HEK293 (cell line): ENCODE data around the gene ERCC2.

Experiments used
- CTCF ChIA-PET: fragments of 350-600 bp; formaldehyde crosslinking; extraction: SDS; loops from one replicate; lab custom pipeline; 2021; ENCODE audit warnings: antibody characterized with exemption; lab: Yijun Ruan, JAX
- POLR2A ChIA-PET: fragments of 300-600 bp; formaldehyde crosslinking; extraction: SDS; loops from one replicate; lab custom pipeline; 2020; ENCODE audit warnings: antibody characterized with exemption, inconsistent platforms; lab: Yijun Ruan, JAX
- H3K27ac ChIP-seq: fragments of 200-500 bp; sonication (Bioruptor generic); 2 replicates; pipeline ENCODE4 v1.5.1; 2014; ENCODE audit warnings: low read depth, low read length, control low read depth, inconsistent platforms; ENCODE audit errors: extremely low read depth
- H3K36me3 ChIP-seq, 2 experiments: fragments of 200-500 bp in 1 of 2; sonication (Bioruptor generic) in 1 of 2; 1 replicate in 1 of 2; 2 replicates in 1 of 2; pipeline ENCODE4 v1.5.1; 2014 to 2017; ENCODE audit warnings: inconsistent platforms in 2 of 2, low read length in 2 of 2; ENCODE audit not compliant: control insufficient read depth in 2 of 2, insufficient read depth in 1 of 2
- H3K4me1 ChIP-seq: fragments of 200-500 bp; sonication (Bioruptor generic); 2 replicates; pipeline ENCODE4 v1.5.1; 2014; ENCODE audit warnings: mild to moderate bottlenecking, low read length, inconsistent platforms; ENCODE audit not compliant: control insufficient read depth, insufficient read depth
- H3K4me3 ChIP-seq: 2 replicates; pipeline ENCODE4 v1.5.1; 2011; ENCODE audit warnings: low read depth, mild to moderate bottlenecking, control low read depth, low read length, moderate library complexity
- H3K9me3 ChIP-seq: fragments of 200-500 bp; sonication (Bioruptor generic); 2 replicates; pipeline ENCODE4 v1.5.1; 2014; ENCODE audit warnings: low read depth, low read length, inconsistent platforms; ENCODE audit not compliant: control insufficient read depth, insufficient read depth
- GLIS1 ChIP-seq: fragments of 450-650 bp; formaldehyde crosslinking; IDR thresholded peaks from 2 replicates; pipeline ENCODE4 v1.5.1; 2016; ENCODE audit warnings: missing biosample characterization, missing genetic modification characterization
- GLIS2 ChIP-seq: fragments of 450-650 bp; formaldehyde crosslinking; IDR thresholded peaks from 2 replicates; pipeline ENCODE4 v1.5.1; 2016; ENCODE audit warnings: missing biosample characterization, missing genetic modification characterization
- ZFHX2 ChIP-seq: fragments of 450-650 bp; formaldehyde crosslinking; conservative IDR thresholded peaks from 2 replicates; pipeline ENCODE4 v1.5.1; 2016; ENCODE audit warnings: missing biosample characterization, missing genetic modification characterization
- ZFP37 ChIP-seq: fragments of 450-650 bp; formaldehyde crosslinking; IDR thresholded peaks from 2 replicates; pipeline ENCODE4 v1.5.1; 2016; ENCODE audit warnings: missing biosample characterization, missing genetic modification characterization
- ZNF140 ChIP-seq: fragments of 450-650 bp; formaldehyde crosslinking; IDR thresholded peaks from 2 replicates; pipeline ENCODE4 v1.5.1; 2016; ENCODE audit warnings: missing biosample characterization, missing genetic modification characterization
- ZNF274 ChIP-seq, 2 experiments: fragments of 200-500 bp in 1 of 2; fragments of 450-650 bp in 1 of 2; sonication (Bioruptor generic) in 1 of 2; formaldehyde crosslinking in 1 of 2; IDR thresholded peaks; 2 replicates each; pipeline versions ENCODE4 v1.5.1 to v1.6.1; 2014 to 2016; ENCODE audit warnings: borderline replicate concordance in 1 of 2, inconsistent platforms in 1 of 2, low read length in 1 of 2, missing biosample characterization in 1 of 2, missing genetic modification characterization in 1 of 2
- ZNF391 ChIP-seq: fragments of 450-650 bp; formaldehyde crosslinking; IDR thresholded peaks from 2 replicates; pipeline ENCODE4 v1.5.1; 2016; ENCODE audit warnings: low read depth, missing biosample characterization, missing genetic modification characterization, borderline replicate concordance
- ZNF548 ChIP-seq: fragments of 450-650 bp; formaldehyde crosslinking; IDR thresholded peaks from 2 replicates; pipeline ENCODE4 v1.5.1; 2016; ENCODE audit warnings: missing biosample characterization, missing genetic modification characterization
- ZNF585B ChIP-seq: fragments of 450-650 bp; formaldehyde crosslinking; IDR thresholded peaks from 2 replicates; pipeline ENCODE4 v1.5.1; 2016; ENCODE audit warnings: missing biosample characterization, missing genetic modification characterization
- ZNF600 ChIP-seq: fragments of 450-650 bp; formaldehyde crosslinking; IDR thresholded peaks from 2 replicates; pipeline ENCODE4 v1.5.1; 2016; ENCODE audit warnings: missing biosample characterization, missing genetic modification characterization
- ZNF610 ChIP-seq: fragments of 450-650 bp; formaldehyde crosslinking; IDR thresholded peaks from 2 replicates; pipeline ENCODE4 v1.5.1; 2016; ENCODE audit warnings: missing biosample characterization, missing genetic modification characterization, borderline replicate concordance
- ZNF623 ChIP-seq: fragments of 450-650 bp; formaldehyde crosslinking; IDR thresholded peaks from 2 replicates; pipeline ENCODE4 v1.5.1; 2016; ENCODE audit warnings: missing biosample characterization, missing genetic modification characterization
- ZNF670 ChIP-seq: fragments of 450-650 bp; formaldehyde crosslinking; IDR thresholded peaks from 2 replicates; pipeline ENCODE4 v1.5.1; 2016; ENCODE audit warnings: missing biosample characterization, missing genetic modification characterization, low read depth
- ZNF707 ChIP-seq: fragments of 450-650 bp; formaldehyde crosslinking; IDR thresholded peaks from 2 replicates; pipeline ENCODE4 v1.5.1; 2016; ENCODE audit warnings: missing biosample characterization, missing genetic modification characterization
- ZNF837 ChIP-seq: fragments of 450-650 bp; formaldehyde crosslinking; IDR thresholded peaks from 2 replicates; pipeline ENCODE4 v1.5.1; 2016; ENCODE audit warnings: missing biosample characterization, missing genetic modification characterization
- TF ChIP-seq, protein P1 (sequence below): fragments of 450-650 bp; formaldehyde crosslinking; IDR thresholded peaks from 2 replicates; pipeline ENCODE4 v1.5.1; 2016; ENCODE audit warnings: missing biosample characterization, missing genetic modification characterization, borderline replicate concordance
- TF ChIP-seq, protein P2 (sequence below): fragments of 450-650 bp; formaldehyde crosslinking; IDR thresholded peaks from 2 replicates; pipeline ENCODE4 v1.5.1; 2016; ENCODE audit warnings: missing biosample characterization, missing genetic modification characterization
- TF ChIP-seq, protein P3 (sequence below): fragments of 450-650 bp; formaldehyde crosslinking; IDR thresholded peaks from 2 replicates; pipeline ENCODE4 v1.5.1; 2016; ENCODE audit warnings: missing biosample characterization, missing genetic modification characterization

Gene ERCC2

DNA sequence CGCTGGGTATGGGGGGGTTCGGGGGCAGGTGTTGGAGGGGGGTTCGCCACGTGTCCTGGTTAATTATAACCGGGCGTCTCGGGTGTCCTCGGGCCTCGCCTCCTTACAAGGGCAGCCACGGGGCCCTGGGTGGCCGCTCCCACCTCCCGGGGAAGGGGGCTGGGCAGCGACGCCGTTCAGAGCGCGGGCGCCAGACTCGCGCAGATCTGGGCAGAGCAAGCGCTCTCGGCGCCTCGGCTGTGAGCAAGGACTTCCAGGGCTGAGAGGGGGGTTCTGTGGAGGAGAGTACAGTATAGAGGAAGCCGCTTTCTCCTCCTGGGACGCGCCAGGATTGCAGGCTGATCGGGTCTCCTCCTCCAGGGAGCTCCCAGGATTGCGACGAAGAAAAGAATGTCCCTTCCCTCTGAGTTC, 46.7 kb downstream of the ERCC2 start (continued):
- no peak for TF ChIP-seq ZNF610 (tag by site-specific recombination)
- TF ChIP-seq ZFHX2 (tag by site-specific recombination) = no peak
- no peak for TF ChIP-seq ZNF670 (tag by site-specific recombination)
- no peak for TF ChIP-seq ZNF837
- no peak for TF ChIP-seq ZNF600
- TF ChIP-seq ZNF391 (tag by site-specific recombination) = no peak
- TF ChIP-seq ZNF585B = no peak
- TF ChIP-seq, protein P1, sequence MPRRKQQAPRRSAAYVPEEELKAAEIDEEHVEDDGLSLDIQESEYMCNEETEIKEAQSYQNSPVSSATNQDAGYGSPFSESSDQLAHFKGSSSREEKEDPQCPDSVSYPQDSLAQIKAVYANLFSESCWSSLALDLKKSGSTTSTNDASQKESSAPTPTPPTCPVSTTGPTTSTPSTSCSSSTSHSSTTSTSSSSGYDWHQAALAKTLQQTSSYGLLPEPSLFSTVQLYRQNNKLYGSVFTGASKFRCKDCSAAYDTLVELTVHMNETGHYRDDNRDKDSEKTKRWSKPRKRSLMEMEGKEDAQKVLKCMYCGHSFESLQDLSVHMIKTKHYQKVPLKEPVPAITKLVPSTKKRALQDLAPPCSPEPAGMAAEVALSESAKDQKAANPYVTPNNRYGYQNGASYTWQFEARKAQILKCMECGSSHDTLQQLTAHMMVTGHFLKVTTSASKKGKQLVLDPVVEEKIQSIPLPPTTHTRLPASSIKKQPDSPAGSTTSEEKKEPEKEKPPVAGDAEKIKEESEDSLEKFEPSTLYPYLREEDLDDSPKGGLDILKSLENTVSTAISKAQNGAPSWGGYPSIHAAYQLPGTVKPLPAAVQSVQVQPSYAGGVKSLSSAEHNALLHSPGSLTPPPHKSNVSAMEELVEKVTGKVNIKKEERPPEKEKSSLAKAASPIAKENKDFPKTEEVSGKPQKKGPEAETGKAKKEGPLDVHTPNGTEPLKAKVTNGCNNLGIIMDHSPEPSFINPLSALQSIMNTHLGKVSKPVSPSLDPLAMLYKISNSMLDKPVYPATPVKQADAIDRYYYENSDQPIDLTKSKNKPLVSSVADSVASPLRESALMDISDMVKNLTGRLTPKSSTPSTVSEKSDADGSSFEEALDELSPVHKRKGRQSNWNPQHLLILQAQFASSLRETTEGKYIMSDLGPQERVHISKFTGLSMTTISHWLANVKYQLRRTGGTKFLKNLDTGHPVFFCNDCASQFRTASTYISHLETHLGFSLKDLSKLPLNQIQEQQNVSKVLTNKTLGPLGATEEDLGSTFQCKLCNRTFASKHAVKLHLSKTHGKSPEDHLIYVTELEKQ (tag by site-specific recombination) = no peak
- TF ChIP-seq ZFP37 (tag by site-specific recombination) = no peak
- TF ChIP-seq ZNF707 (tag by site-specific recombination) = no peak
- no peak for TF ChIP-seq ZNF274 (IDR thresholded peaks at IDR 0.05; ENCODE audit: low read length)
- no peak for TF ChIP-seq ZNF274 (tag by site-specific recombination; IDR thresholded peaks at IDR 0.05; ENCODE audit: borderline replicate concordance)
- TF ChIP-seq, protein P2, sequence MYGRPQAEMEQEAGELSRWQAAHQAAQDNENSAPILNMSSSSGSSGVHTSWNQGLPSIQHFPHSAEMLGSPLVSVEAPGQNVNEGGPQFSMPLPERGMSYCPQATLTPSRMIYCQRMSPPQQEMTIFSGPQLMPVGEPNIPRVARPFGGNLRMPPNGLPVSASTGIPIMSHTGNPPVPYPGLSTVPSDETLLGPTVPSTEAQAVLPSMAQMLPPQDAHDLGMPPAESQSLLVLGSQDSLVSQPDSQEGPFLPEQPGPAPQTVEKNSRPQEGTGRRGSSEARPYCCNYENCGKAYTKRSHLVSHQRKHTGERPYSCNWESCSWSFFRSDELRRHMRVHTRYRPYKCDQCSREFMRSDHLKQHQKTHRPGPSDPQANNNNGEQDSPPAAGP = no peak

DNA sequence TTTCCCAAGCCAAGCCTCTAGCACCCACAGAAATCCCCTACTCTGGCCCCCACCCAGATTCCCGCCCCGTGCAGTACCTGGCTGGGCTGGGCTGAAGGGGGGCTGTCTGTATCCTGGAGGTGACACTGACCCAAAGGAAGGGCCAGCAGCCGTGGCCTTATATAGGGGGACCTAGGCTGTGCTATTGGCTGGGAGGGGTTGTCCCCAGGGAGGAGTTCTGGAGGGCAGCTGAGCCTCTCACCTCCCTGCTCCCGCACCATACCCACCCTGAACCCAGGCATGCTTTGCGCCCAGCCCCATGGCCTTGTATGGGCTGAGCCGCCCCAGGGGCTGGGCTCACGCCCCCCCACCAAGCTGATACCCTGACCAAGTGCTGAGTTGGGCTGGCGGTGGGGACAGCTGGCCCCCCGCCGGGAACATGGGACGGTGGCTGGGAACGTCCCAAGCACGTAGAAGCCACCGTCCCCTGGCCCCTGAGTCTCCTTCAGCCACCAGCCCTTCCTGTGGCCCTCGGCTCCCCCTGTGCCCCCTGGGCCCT, 47.6 kb downstream of the ERCC2 start, which contains the start of gene CKM:
TSS of gene CKM (minus strand) at position 132 of the 538 bp plus-strand sequence. CDS start 3,162 bp downstream, outside the sequence.
- ChIA-PET POLR2A (no interaction called here), CTCF (no interaction called here)
- no peaks in the 10 kb centered on the region for H3K9me3 ChIP-seq
- H3K4me1 ChIP-seq = no peaks in the 10 kb centered on the region
- TF ChIP-seq GLIS1 (tag by site-specific recombination) (peak; percentile 31), GLIS2 (tag by site-specific recombination) (0 out of 2 replicates have a peak, but pooled peaks have one; percentile 16), ZNF548 (tag by site-specific recombination) (no peak), ZNF140 (no peak), ZNF623 (tag by site-specific recombination) (no peak)
- TF ChIP-seq, protein P3, sequence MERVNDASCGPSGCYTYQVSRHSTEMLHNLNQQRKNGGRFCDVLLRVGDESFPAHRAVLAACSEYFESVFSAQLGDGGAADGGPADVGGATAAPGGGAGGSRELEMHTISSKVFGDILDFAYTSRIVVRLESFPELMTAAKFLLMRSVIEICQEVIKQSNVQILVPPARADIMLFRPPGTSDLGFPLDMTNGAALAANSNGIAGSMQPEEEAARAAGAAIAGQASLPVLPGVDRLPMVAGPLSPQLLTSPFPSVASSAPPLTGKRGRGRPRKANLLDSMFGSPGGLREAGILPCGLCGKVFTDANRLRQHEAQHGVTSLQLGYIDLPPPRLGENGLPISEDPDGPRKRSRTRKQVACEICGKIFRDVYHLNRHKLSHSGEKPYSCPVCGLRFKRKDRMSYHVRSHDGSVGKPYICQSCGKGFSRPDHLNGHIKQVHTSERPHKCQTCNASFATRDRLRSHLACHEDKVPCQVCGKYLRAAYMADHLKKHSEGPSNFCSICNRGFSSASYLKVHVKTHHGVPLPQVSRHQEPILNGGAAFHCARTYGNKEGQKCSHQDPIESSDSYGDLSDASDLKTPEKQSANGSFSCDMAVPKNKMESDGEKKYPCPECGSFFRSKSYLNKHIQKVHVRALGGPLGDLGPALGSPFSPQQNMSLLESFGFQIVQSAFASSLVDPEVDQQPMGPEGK (tag by site-specific recombination) = 0 out of 2 replicates have a peak, but pooled peaks have one; percentile 28
- no peak within 1 kb of the TSS for H3K4me3 ChIP-seq
- no peak within 1 kb of the TSS; the same call in 1 of the 2 replicates for H3K27ac ChIP-seq
- H3K36me3 ChIP-seq = no peaks in the 10 kb centered on the region
